ENCODE results near the gene CELF4.

DNA sequence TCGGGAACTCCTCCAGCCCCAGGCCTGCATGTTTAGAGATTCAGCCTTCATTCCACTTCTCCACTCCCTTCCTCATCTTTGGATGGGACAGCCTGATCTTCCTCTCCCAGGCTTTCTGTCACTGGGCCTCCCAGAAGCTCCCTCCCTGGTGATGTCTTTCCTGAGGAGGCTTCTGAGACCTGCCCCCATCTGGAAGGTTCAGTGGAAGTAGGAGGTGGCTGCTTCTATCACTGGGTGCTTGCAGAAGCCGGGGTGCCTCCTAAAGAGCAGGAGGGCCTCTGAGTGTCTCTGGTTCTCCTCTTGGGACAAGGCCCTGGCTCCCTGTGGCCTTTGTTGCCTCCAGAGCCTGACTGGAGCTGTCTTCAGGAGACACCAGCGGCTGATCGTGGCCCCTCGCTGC lies 108.7 kb downstream of the CELF4 start:
- TF ChIP-seq, protein P1, sequence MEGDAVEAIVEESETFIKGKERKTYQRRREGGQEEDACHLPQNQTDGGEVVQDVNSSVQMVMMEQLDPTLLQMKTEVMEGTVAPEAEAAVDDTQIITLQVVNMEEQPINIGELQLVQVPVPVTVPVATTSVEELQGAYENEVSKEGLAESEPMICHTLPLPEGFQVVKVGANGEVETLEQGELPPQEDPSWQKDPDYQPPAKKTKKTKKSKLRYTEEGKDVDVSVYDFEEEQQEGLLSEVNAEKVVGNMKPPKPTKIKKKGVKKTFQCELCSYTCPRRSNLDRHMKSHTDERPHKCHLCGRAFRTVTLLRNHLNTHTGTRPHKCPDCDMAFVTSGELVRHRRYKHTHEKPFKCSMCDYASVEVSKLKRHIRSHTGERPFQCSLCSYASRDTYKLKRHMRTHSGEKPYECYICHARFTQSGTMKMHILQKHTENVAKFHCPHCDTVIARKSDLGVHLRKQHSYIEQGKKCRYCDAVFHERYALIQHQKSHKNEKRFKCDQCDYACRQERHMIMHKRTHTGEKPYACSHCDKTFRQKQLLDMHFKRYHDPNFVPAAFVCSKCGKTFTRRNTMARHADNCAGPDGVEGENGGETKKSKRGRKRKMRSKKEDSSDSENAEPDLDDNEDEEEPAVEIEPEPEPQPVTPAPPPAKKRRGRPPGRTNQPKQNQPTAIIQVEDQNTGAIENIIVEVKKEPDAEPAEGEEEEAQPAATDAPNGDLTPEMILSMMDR (IDR thresholded peaks at IDR 0.05; ENCODE audit: insufficient read depth, low read length, poor library complexity, severe bottlenecking) = no peak
- TF ChIP-seq EZH2phosphoT487 (conservative IDR thresholded peaks at IDR 0.05; ENCODE audit: low read length) = no peak
